ENCODE measurements around the gene SMIM26.

GRCh38 chr20:18614244-18614643, 47.0 kb downstream of the SMIM26 start:
- no peak for TF ChIP-seq CTCF (conservative IDR thresholded peaks at IDR 0.05 in 1 of 2, IDR thresholded peaks at IDR 0.05 in 1 of 2; ENCODE audit: extremely low read depth in 1 of 2, insufficient read depth in 1 of 2, low read depth in 1 of 2, low read length in 2 of 2)
- TF ChIP-seq EZH2 (IDR thresholded peaks at IDR 0.05; ENCODE audit: borderline replicate concordance, low read length): no peak

Measured in mammary epithelial cell (primary cell).